ENCODE data around the gene SLC38A9.

DNA sequence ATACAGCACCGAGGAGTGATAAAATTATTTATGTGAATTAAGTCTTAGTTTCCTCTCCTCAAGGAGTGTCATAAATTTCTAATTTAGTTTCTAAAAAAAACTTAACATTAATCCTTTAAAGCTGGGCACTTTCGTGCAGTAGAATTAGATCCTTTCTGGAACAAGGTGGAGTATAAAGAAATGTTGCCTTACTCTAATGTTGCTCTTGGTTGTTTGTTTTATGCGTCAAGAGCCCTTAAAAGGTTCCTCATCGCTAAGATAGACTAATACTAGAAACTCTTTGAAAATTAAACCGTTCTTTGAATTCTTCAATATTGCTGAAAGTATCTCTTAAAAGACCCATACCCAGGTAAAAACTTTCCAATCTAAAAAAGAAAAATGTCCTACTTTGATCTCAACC, 93.8 kb downstream of the SLC38A9 start:
- TF ChIP-seq, protein P1, sequence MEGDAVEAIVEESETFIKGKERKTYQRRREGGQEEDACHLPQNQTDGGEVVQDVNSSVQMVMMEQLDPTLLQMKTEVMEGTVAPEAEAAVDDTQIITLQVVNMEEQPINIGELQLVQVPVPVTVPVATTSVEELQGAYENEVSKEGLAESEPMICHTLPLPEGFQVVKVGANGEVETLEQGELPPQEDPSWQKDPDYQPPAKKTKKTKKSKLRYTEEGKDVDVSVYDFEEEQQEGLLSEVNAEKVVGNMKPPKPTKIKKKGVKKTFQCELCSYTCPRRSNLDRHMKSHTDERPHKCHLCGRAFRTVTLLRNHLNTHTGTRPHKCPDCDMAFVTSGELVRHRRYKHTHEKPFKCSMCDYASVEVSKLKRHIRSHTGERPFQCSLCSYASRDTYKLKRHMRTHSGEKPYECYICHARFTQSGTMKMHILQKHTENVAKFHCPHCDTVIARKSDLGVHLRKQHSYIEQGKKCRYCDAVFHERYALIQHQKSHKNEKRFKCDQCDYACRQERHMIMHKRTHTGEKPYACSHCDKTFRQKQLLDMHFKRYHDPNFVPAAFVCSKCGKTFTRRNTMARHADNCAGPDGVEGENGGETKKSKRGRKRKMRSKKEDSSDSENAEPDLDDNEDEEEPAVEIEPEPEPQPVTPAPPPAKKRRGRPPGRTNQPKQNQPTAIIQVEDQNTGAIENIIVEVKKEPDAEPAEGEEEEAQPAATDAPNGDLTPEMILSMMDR (IDR thresholded peaks at IDR 0.05; ENCODE audit: low read length): no peak
- no peak for TF ChIP-seq EZH2 (IDR thresholded peaks at IDR 0.05; ENCODE audit: borderline replicate concordance, low read length)

All from OCI-LY1 (cell line).